ENCODE results near the gene PTCH2.

DNA sequence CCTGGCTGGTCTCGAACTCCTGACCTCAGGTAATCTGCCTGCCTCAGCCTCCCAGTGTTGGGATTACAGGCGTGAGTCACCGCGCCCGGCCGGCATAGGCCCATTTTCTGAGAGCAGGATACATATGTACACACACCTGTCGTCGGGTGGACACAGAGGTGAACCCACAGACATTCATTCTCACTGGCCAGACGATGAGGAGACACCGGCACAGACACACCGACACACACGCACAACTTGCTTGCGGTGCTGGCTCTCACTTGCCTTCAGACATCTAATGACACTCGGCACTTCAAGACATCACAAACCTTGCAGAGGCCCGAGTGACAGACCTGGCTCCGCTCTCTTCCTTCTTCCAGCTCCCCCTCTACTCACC, 579 bp downstream of the PTCH2 start:
- TF ChIP-seq, protein P1, sequence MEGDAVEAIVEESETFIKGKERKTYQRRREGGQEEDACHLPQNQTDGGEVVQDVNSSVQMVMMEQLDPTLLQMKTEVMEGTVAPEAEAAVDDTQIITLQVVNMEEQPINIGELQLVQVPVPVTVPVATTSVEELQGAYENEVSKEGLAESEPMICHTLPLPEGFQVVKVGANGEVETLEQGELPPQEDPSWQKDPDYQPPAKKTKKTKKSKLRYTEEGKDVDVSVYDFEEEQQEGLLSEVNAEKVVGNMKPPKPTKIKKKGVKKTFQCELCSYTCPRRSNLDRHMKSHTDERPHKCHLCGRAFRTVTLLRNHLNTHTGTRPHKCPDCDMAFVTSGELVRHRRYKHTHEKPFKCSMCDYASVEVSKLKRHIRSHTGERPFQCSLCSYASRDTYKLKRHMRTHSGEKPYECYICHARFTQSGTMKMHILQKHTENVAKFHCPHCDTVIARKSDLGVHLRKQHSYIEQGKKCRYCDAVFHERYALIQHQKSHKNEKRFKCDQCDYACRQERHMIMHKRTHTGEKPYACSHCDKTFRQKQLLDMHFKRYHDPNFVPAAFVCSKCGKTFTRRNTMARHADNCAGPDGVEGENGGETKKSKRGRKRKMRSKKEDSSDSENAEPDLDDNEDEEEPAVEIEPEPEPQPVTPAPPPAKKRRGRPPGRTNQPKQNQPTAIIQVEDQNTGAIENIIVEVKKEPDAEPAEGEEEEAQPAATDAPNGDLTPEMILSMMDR (IDR thresholded peaks at IDR 0.05): no peak
- TF ChIP-seq POLR2AphosphoS5 (IDR thresholded peaks at IDR 0.05; ENCODE audit: low read depth, low read length): no peak

Measured in Panc1 (cell line).